ENCODE measurements around the gene PCED1B.
"Not testable (repeated sequence)": the region's sequence is repeated elsewhere in the genome, so short reads cannot be mapped to it uniquely, and the experiment has no call there.

The PCED1B gene

DNA sequence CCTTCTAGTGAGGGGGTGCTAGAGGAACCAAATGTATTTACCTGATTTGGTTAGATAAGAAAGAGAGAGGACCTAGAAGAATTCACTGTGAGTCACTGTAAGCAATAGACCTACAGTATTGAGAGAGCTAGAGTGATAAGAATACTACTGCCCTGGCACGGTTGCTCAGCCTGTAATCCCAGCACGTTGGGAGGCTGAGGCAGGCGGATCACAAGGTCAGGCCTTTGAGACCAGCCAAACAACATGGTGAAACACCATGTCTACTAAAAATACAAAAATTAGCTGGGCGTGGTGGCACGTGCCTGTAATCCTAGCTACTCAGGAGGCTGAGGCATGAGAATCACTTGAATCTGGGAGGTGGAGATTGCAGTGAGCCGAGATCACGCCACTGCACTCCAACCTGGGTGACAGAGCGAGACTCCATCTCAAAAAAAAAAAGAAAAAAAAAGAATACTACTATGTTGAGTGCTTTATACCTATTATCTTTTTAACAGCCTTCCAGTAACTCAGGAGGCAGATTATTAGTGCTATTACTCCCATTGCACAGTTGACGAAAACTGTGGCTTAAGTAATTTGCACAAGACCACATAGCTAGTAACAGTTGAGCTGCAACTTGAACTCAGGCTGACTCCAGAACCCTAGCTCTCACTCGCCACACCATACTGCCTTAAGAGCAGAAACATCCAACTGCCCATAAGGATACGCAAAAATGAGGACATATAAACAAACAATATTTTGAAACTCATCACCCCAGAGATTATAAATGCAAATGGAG is 102.9 kb downstream of the PCED1B start:
- not testable (repeated sequence) for DNase-seq

DNA sequence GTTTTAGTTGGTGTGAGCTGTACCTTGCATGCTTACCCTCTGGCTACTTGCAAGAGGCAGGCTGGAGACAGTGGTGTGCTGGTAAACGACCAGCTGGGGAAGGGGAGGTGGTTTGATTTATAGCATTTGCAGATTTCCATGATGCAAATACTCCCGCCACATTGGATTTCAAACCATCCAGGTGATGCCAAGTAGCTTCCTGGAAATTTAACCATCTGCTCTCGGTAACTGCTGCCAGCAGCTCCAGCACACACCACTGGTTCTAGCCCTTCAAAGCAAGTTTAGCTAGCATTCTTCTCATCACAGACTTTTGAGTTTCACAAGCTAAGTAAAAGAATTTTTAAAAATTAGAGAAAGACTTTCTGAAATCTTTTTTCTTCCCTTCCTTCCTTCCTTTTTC is 104.8 kb downstream of the PCED1B start:
- no peak for DNase-seq

DNA sequence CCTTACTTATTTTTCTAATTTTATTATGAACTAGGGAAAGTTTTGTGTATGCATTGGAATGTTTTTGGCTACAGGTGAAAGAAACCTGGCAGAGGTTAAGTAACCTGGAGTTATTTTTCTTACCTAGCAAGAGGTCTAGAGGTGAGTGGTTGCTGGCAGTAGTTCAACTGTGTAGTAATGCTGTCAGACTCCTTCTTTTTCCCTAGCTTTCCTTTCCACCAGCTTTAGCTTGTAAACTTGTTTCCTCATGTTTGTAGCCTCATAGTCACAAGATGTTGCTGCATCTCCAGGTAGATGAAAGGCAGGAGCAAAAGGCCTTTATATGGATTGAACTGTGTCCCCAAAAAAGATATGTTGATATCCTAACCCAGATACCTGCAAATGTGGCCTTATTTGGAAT is 105.4 kb downstream of the PCED1B start:
- no peak for DNase-seq

DNA sequence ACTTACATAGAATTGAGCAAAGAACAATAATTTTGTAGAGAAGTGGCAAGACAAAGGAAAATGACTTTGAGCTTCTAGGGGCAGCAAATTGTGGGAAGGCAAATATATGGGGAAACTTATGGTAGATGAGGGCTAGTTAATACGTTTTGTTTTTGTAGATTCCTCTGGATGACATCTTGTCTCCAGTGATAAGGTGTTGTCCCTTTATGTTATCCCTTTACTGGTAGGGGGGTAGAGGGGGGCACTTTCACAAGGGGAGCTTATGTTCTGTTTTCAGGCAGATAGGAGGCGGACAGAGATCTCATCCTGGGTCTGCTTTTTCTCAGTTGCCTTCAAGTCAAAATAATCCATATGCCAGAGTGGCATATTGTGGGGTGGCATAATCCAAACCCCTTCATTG is 106.8 kb downstream of the PCED1B start:
- DNase-seq: no peak

DNA sequence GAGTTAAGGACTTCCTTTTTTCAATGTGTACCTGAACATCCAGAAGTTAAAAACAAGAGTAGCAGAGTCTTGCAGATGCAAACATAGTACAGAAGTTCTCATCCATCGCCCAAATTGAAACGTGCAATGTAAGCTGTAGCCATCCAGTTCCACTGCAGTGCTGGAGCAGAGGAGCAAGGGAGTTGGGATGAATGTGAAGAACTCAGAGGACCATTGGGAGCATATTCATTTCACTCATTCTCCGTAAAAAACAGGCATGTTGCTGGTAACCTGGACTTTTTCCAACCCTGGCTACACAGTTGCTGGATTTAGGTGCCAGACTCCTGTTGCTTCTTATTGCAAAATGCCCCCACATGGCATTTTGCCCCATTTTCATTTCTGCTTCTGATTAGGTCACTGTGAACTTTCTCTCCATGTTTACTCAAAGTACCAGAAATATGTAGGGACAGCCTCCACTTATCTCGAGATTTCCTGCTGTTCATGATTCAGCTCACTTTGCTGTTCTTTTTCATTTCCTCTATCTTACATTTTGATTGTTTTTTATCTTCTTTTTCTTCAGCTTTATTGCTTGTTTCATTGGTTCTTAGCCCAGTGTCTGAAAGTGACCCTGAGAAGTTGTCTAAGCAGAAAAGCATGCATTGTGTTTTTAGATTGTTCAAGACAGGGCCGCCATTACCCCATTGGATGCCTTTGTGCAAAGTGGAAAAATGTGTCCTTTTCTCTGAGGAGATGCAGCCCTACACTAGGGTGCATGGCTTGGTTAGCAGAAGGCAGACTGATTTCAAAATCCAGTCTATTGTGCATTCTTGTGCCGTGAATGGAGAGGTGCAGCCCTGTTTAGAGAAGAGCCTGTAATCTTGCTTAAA is 109.4 kb downstream of the PCED1B start:
- no peak for DNase-seq

DNA sequence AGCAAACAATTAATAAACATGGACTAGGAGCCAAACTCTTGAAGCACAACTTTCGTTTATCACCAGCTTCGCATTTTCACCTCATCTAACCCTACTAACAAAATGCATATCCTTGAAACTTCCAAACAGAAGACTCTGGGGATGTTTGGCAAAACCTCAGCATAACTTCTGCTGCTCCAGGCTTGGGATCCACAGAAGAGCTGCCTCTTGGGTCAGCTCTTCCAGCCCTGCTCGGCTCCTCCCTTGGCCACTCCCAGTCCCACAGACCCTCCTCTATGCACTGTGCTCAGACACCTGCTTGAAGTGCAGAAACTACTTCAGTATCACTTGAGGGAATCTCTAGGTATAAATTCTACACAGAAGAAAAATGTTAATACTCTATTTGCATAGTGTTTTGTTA is 110.3 kb downstream of the PCED1B start:
- DNase-seq: no peak

DNA sequence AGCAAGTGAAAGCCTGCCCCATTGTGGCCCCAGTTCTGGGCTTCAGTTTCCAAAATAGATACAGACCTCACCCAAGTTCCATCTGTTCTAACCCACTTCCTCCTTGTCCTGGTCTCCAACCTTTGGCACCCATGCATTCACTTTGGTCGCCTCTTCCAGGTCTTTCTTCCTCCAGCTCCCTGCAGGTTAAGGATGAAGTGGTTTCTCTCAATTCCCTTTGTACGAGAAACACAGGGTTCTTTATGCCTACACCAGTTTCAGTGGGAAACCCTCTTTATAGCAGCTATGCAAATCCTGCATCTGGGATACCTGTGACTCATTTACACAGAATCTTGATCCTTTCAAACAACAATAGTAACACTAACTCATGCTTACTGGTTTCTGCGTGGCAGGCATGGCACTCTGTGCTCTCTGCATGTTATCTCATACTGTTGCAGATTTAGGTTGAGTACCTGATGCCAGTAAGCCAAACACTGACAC is 110.9 kb downstream of the PCED1B start:
- DNase-seq: peak; percentile 69

DNA sequence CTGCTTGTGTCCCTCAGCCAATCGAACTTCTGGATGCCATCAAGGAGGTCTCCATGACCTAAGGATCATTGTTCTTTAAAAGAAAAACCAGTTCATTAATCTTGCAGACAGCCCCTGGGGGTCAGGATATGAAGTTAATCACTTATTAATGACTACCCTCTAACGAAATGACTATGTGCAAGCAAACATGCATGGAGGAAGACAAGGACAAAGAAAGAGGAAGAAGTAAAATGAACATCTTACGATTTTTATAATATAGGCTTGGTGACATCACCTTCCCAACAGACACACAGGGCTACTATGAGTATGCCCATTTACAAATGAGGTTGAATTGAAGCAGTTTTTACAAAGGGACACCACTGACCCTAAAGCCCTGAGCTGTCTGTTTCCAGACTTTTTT is 111.5 kb downstream of the PCED1B start:
- DNase-seq: no peak

DNA sequence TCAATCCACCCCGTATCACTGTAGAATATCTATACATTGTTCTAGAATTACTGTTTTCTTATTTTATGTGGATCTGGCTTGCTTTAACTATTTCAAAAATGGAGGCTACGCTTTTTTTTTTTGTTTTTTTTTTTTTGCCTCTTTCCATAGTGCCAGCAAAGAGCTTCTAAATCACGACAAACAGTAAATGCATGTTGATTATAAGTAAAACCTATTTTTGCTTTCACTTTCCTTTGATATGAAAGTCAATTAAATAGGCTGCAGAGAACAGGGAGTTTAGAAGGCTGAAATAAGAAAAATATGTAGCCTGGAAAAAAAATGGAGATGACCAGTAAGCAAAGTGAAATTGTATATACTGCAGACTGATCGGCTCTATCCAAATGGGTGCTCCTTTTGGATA is 112.6 kb downstream of the PCED1B start:
- DNase-seq: no peak

DNA sequence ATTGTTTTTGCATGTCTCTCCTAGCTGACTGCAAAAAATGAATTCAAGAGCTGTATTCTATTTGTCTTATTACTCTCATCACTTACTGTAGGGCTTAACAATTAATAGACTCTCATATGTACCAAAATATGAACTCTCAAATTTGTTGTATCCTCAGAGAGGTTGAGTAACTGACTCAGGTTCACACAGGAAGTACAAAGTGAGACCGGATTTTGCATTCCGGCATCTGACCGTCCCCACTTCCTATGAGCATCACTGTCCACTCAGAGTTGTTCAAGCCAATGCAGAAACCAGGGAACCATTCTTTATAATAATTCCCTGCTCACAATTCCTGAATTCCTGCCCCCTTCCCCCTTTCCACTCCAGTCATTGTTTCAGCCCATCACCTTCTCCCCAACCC is 113.6 kb downstream of the PCED1B start:
- DNase-seq: peak; percentile 28

DNA sequence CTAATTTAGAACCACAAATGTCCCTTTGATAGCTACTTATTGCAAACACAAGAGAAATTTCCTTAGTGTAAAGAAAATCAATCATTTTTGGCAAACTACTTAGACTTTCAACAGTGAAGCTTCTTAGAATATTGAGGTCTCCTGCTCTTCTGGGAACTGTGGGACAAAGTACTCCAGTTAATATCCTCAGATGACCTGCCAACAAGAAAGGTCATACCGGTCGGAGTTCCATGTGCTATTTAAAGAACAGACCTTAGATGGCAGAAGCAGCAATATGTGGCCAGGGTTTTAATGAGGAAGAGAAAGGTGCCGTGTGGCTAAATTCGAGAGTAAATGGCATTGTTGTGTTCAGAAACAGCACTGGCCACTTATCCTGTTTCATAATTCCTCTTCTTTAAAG is 115.1 kb downstream of the PCED1B start:
- DNase-seq: no peak

DNA sequence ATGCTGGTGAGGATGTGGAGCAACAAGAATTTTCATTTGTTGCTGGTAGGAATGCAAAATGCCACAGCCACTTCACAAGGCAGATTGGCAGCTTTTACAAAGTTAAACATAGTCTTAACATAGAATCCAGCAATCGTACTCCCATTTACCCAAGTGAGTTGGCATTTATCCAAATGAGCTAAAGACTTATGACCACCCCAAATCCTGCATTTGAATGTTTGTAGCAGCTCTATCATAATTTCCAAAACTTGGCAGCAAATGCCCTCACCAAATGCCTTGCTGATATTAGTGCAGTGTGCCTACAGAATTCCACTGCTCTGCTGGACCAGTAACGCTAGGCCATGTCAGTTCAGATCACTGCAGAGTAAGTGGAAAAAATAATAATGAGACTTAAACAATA is 121.0 kb downstream of the PCED1B start:
- DNase-seq: no peak

DNA sequence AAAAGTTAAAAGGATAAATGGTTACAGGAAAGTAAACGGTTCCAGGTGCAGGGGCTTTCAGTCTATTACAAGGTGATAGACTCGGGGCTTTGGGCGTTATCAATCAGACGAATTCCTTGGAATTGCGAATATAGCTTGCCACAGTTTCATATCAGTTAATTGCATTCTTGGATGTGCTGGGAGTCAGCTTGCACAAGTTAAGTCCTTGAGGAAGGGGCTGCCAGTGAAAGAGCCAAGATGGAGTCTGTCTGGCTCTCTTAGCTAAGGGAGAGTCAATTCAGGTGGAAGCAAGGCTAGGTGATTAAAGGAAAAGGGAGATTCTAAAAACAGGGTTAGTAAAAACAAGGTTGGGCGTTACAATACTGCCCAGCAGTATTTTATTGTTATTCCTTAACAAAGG is 121.8 kb downstream of the PCED1B start:
- DNase-seq: not testable (repeated sequence)

DNA sequence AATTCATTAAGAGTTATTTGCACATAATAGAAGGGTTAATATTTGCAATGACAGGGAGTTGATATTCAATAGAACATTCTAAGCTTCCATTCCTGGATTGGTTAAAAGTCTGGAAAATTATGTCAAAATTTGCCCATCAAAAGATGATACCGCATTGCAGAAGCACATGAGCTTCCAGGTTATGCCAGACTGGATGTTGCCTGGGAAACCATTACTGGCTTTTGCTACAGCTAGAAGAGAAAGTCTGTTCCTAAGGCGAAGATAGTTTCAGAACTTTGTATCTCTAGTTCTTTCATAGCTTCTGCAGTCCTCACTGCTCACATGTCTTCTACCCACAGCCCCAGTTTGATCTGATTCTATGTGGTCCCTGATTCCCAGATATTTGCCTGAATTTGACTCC is 122.8 kb downstream of the PCED1B start:
- no peak for DNase-seq

DNA sequence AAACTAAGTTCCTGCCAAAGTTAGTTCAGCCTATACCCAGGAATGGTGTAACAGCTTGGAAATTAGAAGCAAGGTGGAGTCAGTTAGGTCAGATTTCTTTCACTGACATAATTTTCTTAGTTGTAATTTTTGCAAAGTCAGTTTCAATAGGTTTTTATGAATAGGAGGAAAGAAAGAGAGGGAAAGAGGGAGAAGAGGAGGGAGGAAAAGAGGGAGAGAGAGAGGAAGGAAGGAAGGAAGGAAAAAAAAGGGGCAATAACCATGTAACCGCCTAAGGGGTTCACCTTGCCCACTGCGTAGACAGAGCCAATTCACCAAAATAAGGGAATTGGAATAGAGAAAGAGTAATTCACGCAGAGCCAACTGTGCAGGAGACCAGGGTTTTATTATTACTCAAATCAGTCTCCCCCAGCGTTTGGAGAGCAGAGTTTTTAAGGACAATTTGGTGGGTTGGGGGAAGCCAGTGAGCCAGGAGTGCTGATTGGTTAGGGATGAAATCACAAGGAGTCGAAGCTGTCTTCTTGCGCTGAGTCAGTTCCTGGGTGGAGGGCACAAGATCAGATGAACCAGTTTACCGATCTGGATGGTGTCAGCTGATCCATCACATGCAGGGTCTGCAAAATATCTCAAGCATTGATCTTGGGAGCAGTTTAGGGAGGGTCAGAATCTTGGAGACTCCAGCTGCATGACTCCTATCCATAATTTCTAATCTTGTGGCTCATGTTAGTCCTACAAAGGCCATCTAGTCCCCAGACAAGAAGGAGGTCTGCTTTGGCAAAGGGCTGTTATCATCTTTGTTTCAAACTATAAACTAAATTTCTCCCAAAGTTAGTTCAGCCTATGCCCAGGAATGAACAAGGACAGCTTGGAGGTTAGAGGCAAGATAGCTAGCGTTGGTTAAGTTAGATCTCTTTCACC is 126.4 kb downstream of the PCED1B start:
- no peak for DNase-seq

DNA sequence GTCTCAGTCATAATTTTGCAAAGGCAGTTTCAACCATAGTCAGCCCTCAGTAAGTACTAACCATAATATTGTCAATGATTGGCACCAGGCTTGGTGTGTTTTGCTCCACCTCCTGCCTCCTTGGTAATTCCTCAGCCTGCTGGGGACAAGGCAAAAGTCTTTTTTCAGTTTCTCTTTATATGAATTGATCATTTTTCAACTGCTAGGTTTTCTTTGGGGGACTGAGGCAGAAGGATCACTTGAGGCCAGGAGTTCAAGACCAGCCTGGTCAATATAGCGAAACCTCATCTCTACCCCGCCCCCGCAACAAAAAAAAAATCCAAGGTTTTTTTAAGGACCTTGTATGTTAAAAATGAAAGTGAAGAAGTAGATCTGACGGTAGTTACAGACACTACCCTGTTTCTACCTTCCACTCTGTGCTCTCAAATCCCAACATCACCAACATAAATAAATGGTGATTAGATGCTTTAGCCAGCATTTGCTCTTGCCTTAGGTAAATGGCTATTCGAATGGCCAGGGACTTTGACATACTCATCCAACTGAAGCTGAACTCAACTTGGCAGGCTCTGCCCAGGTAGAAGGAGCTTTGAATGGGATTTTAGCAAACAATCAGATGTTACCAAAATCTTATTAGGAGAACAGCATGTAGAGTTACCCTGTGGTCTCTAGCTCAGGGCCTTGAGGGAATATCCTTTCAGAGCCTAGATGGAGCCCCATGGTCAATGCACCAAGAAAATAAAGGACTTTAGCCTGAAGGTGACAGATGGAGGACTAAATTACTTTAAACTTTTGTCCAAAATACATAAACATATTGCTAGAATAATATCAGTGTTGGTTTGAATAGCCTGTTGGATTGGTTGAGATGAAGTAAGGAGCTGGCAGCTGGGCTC is 127.3 kb downstream of the PCED1B start:
- DNase-seq: no peak

DNA sequence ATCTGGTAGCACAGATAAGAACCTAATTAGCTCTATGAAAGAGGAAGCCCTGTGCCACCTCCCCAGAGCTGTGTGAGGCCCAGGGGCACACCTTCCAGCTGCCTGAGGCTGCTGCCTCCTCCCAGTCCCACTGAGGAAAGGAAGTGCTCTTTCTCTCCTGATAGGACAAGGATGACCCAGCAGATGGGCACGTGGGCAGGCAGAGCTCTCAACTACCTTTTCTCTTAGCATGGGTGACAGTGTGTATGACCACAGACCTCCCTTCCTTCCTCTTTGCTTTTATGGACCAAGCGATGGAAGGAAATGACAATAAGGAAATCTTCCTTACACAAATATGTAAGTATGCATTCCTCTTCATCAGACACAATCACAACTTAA is 127.9 kb downstream of the PCED1B start:
- DNase-seq: peak; percentile 64

DNA sequence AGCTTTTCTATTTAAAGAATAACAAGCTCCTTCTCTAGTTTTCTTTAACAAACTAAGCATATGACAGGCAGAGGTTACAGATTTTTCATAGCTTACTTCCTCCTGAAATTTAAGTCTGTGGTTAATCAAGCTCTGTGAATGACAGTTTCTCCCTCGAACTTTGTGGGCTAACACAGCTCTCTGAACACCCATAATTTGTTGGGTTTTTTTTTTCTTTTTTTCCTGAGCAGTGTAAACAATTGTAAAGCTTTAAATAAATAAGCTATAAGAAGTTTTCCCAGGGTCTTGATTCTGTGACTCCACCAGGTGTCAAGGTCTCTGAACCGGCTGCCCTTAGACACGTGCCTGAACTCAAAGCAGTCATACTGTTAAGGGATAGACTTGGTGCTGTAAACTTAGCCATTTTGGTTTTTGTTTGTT is 128.4 kb downstream of the PCED1B start:
- no peak for DNase-seq

DNA sequence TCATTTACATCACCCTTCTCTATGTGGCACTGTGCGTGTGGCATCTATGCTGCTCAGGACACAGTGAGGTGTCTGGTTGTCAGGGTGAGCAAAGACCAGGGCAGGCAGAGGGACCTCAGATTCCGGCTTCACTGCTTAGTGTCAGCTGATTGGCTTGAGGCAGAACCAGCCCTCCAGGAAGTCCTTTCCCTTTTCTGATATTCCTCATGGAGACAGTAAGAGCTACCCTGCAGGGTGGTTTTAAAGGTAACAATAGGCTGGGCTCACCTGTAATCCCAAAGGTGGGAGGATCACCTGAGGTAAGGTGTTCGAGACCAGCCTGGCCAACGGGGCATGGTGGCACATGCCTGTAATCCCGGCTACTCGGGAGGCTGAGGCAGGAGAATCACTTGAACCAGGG is 129.6 kb downstream of the PCED1B start:
- DNase-seq: no peak

DNA sequence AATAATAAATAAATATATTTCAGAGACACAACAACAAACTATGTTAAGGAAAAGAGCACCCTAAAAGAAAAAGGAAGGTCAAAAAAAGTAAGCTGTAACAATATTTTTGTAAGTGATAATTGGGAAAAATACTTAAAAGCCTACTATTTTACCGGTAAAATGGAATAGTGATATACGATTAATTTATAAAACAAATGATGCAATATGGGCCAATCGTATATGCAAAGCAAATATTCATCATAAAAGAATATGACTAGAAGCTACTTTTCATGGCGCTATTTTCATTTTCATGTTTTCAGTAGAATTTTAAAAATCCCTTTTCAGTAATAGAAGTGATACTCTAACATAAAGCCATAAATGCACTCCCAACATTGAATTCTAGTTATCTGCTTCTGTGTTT is 131.4 kb downstream of the PCED1B start:
- DNase-seq: no peak

DNA sequence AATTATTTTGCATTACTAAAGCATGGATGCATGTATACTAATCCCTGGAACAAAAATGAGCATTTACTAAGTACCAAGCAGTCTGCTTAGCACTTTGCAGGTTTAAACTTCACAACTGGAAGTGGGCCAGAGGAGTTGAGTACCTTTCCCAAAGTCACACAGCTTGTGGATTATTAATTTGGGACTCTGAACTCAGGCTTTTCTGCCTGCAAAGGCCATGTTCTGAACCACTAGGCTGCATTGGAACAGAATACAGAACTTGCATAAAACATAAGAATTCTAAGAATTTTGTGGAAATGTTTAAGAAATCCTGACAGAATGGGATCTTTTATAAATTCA is 133.2 kb downstream of the PCED1B start:
- DNase-seq: no peak

DNA sequence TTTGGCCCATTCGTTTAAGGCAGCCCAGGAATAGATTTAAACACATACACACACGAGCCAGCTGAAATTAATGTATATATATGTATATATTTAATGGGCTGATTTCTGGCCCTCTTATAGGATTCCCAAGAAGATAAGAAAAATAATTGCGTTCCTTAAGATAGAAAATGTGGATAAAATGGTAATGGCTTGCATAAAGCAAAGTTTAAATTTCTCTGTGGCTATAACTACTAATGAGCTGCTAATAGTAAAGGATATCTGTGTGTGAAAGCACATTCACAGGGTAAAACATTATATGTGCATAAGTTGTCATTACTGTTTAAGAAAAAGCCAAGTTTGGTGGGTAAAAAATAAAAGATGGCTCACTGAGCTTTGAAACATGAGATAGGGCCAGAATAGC is 134.0 kb downstream of the PCED1B start:
- DNase-seq: no peak
